ENCODE data around the gene PRDM11. TPM values are rescaled to one million over a fixed set of nuclear protein-coding genes. Genes with fewer than 3 reads are reported as not detected.

PRDM11 gene
- total RNA-seq, 1 experiment from 2014 or later, result 4.0 TPM

- ChIA-PET CTCF (interaction anchor here (0.7 to 1.7 kb wide), 3 partner anchors 11 to 37 kb away, joined by 3 to 4 read pairs (median 3); no protein-coding TSS in a partner anchor), POLR2A (no interaction called here)
- Mint-ChIP-seq H3K4me1 (ENCODE audit: insufficient read depth, unreplicated experiment) (peaks cover 12% of the 10 kb centered on the region), H3K4me3 (ENCODE audit: unreplicated experiment) (no peak overlapping the region), H3K9me3 (ENCODE audit: unreplicated experiment) (no peaks in the 10 kb centered on the region), H3K27ac (ENCODE audit: low read depth, unreplicated experiment) (no peak overlapping the region), H3K27me3 (ENCODE audit: insufficient read depth, unreplicated experiment) (peaks cover 56% of the 10 kb centered on the region), H3K36me3 (ENCODE audit: insufficient read depth, unreplicated experiment) (peaks cover 6% of the 10 kb centered on the region)
- no TSS peak for BruUV-seq (replicated peaks)
- DNase-seq (ENCODE audit: unreplicated experiment), result no peak
- intact Hi-C loops (cut with micrococcal nuclease), result no loop called here
- no peak for TF ChIP-seq CTCF (IDR thresholded peaks at IDR 0.05; ENCODE audit: unreplicated experiment)
Measured at GRCh38 chr11:45270946-45271716, 124.7 kb downstream of the PRDM11 start.

- BruUV-seq (replicated peaks), result no TSS peak
- H3K27ac Mint-ChIP-seq (ENCODE audit: low read depth, unreplicated experiment), result no peak overlapping the region
- POLR2A ChIA-PET, result interaction anchor here (0.6 kb wide), 1 partner anchor 537 kb away, joined by 4 read pairs; no protein-coding TSS in a partner anchor
- H3K4me1 Mint-ChIP-seq (ENCODE audit: insufficient read depth, unreplicated experiment), result peaks cover 13% of the 10 kb centered on the region
- CTCF ChIA-PET, result no interaction called here
- intact Hi-C loops (cut with micrococcal nuclease), result no loop called here
- H3K27me3 Mint-ChIP-seq (ENCODE audit: insufficient read depth, unreplicated experiment), result peaks cover 63% of the 10 kb centered on the region
- H3K4me3 Mint-ChIP-seq (ENCODE audit: unreplicated experiment), result no peak overlapping the region
- no peak for TF ChIP-seq CTCF (IDR thresholded peaks at IDR 0.05; ENCODE audit: unreplicated experiment)
- H3K36me3 Mint-ChIP-seq (ENCODE audit: insufficient read depth, unreplicated experiment), result peaks cover 6% of the 10 kb centered on the region
- peak; percentile 14 for DNase-seq (ENCODE audit: unreplicated experiment)
- H3K9me3 Mint-ChIP-seq (ENCODE audit: unreplicated experiment), result peaks cover 7% of the 10 kb centered on the region
Measured at GRCh38 chr11:45272701-45273100, 126.3 kb downstream of the PRDM11 start.

- CTCF ChIA-PET, result interaction anchor here (0.6 kb wide), 1 partner anchor 346 kb away, joined by 3 read pairs; no protein-coding TSS in a partner anchor
- BruUV-seq (replicated peaks), result no TSS peak
Measured at GRCh38 chr11:45273509-45273908, 127.1 kb downstream of the PRDM11 start.

More at GRCh38 chr11:45273509-45273908, 127.1 kb downstream of the PRDM11 start:
- H3K27ac Mint-ChIP-seq (ENCODE audit: low read depth, unreplicated experiment), result no peak overlapping the region
- peaks cover 63% of the 10 kb centered on the region for H3K27me3 Mint-ChIP-seq (ENCODE audit: insufficient read depth, unreplicated experiment)
- H3K36me3 Mint-ChIP-seq (ENCODE audit: insufficient read depth, unreplicated experiment), result peaks cover 6% of the 10 kb centered on the region
- H3K4me3 Mint-ChIP-seq (ENCODE audit: unreplicated experiment), result no peak overlapping the region
- H3K4me1 Mint-ChIP-seq (ENCODE audit: insufficient read depth, unreplicated experiment), result peaks cover 13% of the 10 kb centered on the region
- TF ChIP-seq CTCF (IDR thresholded peaks at IDR 0.05; ENCODE audit: unreplicated experiment), result no peak
- peaks cover 14% of the 10 kb centered on the region for H3K9me3 Mint-ChIP-seq (ENCODE audit: unreplicated experiment)
- no peak for DNase-seq (ENCODE audit: unreplicated experiment)
- POLR2A ChIA-PET, result interaction anchor here (0.6 kb wide), 1 partner anchor 538 kb away, joined by 4 read pairs; no protein-coding TSS in a partner anchor
- intact Hi-C loops (cut with micrococcal nuclease), result no loop called here

Measured in MCF 10A (cell line).